RWPE1 (cell line): ENCODE data around the gene PDCD6IP.

ENCODE experiments used
- CTCF ChIA-PET: fragments of 350-600 bp; sonication (Branson Sonifier 250); formaldehyde crosslinking; extraction: SDS; loops from one replicate; lab custom pipeline; 2021; lab: Yijun Ruan, JAX
- POLR2A ChIA-PET: fragments of 400-600 bp; formaldehyde crosslinking; extraction: SDS; loops from one replicate; lab custom pipeline; 2020; ENCODE audit warnings: antibody characterized with exemption; ENCODE audit not compliant: low non-redundant PET; lab: Yijun Ruan, JAX
- DNase-seq: peaks from one replicate; pipeline ENCODE4 v3.0.0; 2012; ENCODE audit warnings: low spot score
- H3K27ac ChIP-seq: fragments of 450-650 bp; 2 replicates; pipeline ENCODE4 v1.5.1; 2017
- CTCF ChIP-seq: fragments of 450-650 bp; conservative IDR thresholded peaks from 2 replicates; pipeline ENCODE4 v1.5.1; 2017; ENCODE audit warnings: low read depth, mild to moderate bottlenecking

PDCD6IP gene

GRCh38 chr3:33803894-33804526 lies 5.6 kb downstream of the PDCD6IP start:
- TF ChIP-seq CTCF: no peak
- POLR2A ChIA-PET: no interaction called here
- CTCF ChIA-PET: no interaction called here
- no peak for DNase-seq
- no peak overlapping the region for H3K27ac ChIP-seq

- 0 out of 2 replicates have a peak overlapping the region, but pooled peaks have one; percentile 31 for H3K27ac ChIP-seq
- no peak for TF ChIP-seq CTCF
- ChIA-PET CTCF (no interaction called here), POLR2A (no interaction called here)
- DNase-seq: no peak
These were observed 8.8 kb downstream of the PDCD6IP start for GRCh38 chr3:33807191-33807590.

- POLR2A ChIA-PET: no interaction called here
These were observed 10.1 kb downstream of the PDCD6IP start for GRCh38 chr3:33808559-33808958.

GRCh38 chr3:33810545-33810944 lies 12.1 kb downstream of the PDCD6IP start:
- no peak for DNase-seq
- ChIA-PET CTCF (no interaction called here), POLR2A (no interaction called here)
- H3K27ac ChIP-seq: no peak overlapping the region
- TF ChIP-seq CTCF: no peak

More at GRCh38 chr3:33808559-33808958, 10.1 kb downstream of the PDCD6IP start:
- TF ChIP-seq CTCF: no peak
- CTCF ChIA-PET: no interaction called here
- H3K27ac ChIP-seq: no peak overlapping the region
- DNase-seq: no peak

- CTCF ChIA-PET: no interaction called here
These were observed 23.6 kb downstream of the PDCD6IP start for GRCh38 chr3:33821989-33822388.

GRCh38 chr3:33823821-33824220 lies 25.4 kb downstream of the PDCD6IP start:
- ChIA-PET CTCF (interaction anchor here (0.7 kb wide), 1 partner anchor 1909 kb away, joined by 3 read pairs; no protein-coding TSS in a partner anchor), POLR2A (no interaction called here)
- no peak for TF ChIP-seq CTCF
- no peak for DNase-seq
- no peak overlapping the region for H3K27ac ChIP-seq

More at GRCh38 chr3:33821989-33822388, 23.6 kb downstream of the PDCD6IP start:
- no peak for TF ChIP-seq CTCF
- H3K27ac ChIP-seq: no peak overlapping the region
- POLR2A ChIA-PET: no interaction called here
- DNase-seq: no peak
